WTC11 (cell line): ENCODE data around the gene HSPB6. TPM values are rescaled to one million over a fixed set of nuclear protein-coding genes. Genes with fewer than 3 reads are reported as not detected.

Experiments used
- ATAC-seq: fragments of 200-7000 bp; cut with Tn5 transposase; 2 replicates; pipeline ENCODE4 v1.10.0; 2021; ENCODE audit warnings: mild to moderate bottlenecking, moderate library complexity
- CTCF ChIA-PET: fragments of 300-600 bp; sonication (Branson Sonifier 250); formaldehyde crosslinking; loops from one replicate; lab custom pipeline; 2021; ENCODE audit warnings: antibody characterized with exemption; lab: Charles Lee
- POLR2A ChIA-PET: fragments of 350-600 bp; sonication (Branson Sonifier 250); formaldehyde crosslinking; loops from one replicate; lab custom pipeline; 2021; ENCODE audit warnings: antibody characterized with exemption; lab: Charles Lee
- DNase-seq: peaks from one replicate; pipeline ENCODE4 v3.0.0; 2021; ENCODE audit warnings: low spot score
- H3K27ac Mint-ChIP-seq: 2 replicates; pipeline ENCODE4 v1.8.0; 2021; ENCODE audit warnings: mixed read lengths
- H3K27me3 Mint-ChIP-seq: 2 replicates; pipeline ENCODE4 v1.8.0; 2021; ENCODE audit warnings: low read depth, mild to moderate bottlenecking, moderate library complexity, mixed read lengths
- H3K36me3 Mint-ChIP-seq: 2 replicates; pipeline ENCODE4 v1.8.0; 2021; ENCODE audit warnings: mixed read lengths
- H3K4me1 Mint-ChIP-seq: 2 replicates; pipeline ENCODE4 v1.8.0; 2022; ENCODE audit warnings: mixed read lengths
- H3K4me3 Mint-ChIP-seq: 2 replicates; pipeline ENCODE4 v1.8.0; 2021; ENCODE audit warnings: mild to moderate bottlenecking, moderate library complexity, mixed read lengths
- H3K9me3 Mint-ChIP-seq: 2 replicates; pipeline ENCODE4 v1.8.0; 2021; ENCODE audit warnings: mixed read lengths
- AR ChIP-seq: fragments of 250-450 bp; sonication (Bioruptor Pico); IDR thresholded peaks from 2 replicates; pipeline ENCODE4 v1.9.0; 2021; ENCODE audit warnings: mild to moderate bottlenecking
- CREB1 ChIP-seq: sonication (generic); formaldehyde crosslinking; IDR thresholded peaks from 2 replicates; pipeline ENCODE4 v1.8.0; 2023; ENCODE audit warnings: mild to moderate bottlenecking, missing genetic modification reagents
- CREM ChIP-seq: sonication (generic); formaldehyde crosslinking; IDR thresholded peaks from 2 replicates; pipeline ENCODE4 v1.8.1; 2022; ENCODE audit warnings: mild to moderate bottlenecking, missing genetic modification reagents, moderate library complexity
- E2F5 ChIP-seq: sonication (generic); formaldehyde crosslinking; IDR thresholded peaks from 2 replicates; pipeline ENCODE4 v1.8.1; 2022; ENCODE audit warnings: mild to moderate bottlenecking, moderate library complexity, missing genetic modification reagents
- ERG ChIP-seq: fragments of 250-450 bp; sonication (Bioruptor Pico); IDR thresholded peaks from 2 replicates; pipeline ENCODE4 v1.8.0; 2021; ENCODE audit warnings: mild to moderate bottlenecking
- ESRRA ChIP-seq: sonication (generic); formaldehyde crosslinking; IDR thresholded peaks from 2 replicates; pipeline ENCODE4 v1.8.1; 2022; ENCODE audit warnings: mild to moderate bottlenecking, missing genetic modification reagents, borderline replicate concordance
- FOXJ3 ChIP-seq: sonication (generic); formaldehyde crosslinking; IDR thresholded peaks from 2 replicates; pipeline ENCODE4 v1.9.0; 2021; ENCODE audit warnings: missing genetic modification reagents, mild to moderate bottlenecking, borderline replicate concordance
- IRF2 ChIP-seq: sonication (generic); formaldehyde crosslinking; IDR thresholded peaks from 2 replicates; pipeline ENCODE4 v1.8.0; 2022; ENCODE audit warnings: low read depth, missing genetic modification reagents, borderline replicate concordance
- KAT7 ChIP-seq: sonication (generic); formaldehyde crosslinking; IDR thresholded peaks from 2 replicates; pipeline ENCODE4 v1.8.1; 2023; ENCODE audit warnings: missing genetic modification reagents, mild to moderate bottlenecking, borderline replicate concordance
- MLX ChIP-seq: sonication (generic); formaldehyde crosslinking; IDR thresholded peaks from 2 replicates; pipeline ENCODE4 v1.8.1; 2023; ENCODE audit warnings: mild to moderate bottlenecking, missing genetic modification reagents, moderate library complexity
- PREB ChIP-seq: sonication (generic); formaldehyde crosslinking; IDR thresholded peaks from 2 replicates; pipeline ENCODE4 v1.8.1; 2022; ENCODE audit warnings: mild to moderate bottlenecking, missing genetic modification reagents, moderate library complexity, borderline replicate concordance
- PRRX2 ChIP-seq: fragments of 250-450 bp; sonication (Bioruptor Pico); IDR thresholded peaks from 2 replicates; pipeline ENCODE4 v1.8.0; 2021; ENCODE audit warnings: mild to moderate bottlenecking
- TCF7 ChIP-seq: sonication (generic); formaldehyde crosslinking; IDR thresholded peaks from 2 replicates; pipeline ENCODE4 v1.8.0; 2022; ENCODE audit warnings: mild to moderate bottlenecking, low read depth, missing genetic modification reagents, moderate library complexity
- USF2 ChIP-seq: sonication (generic); formaldehyde crosslinking; IDR thresholded peaks from 2 replicates; pipeline ENCODE4 v1.8.1; 2023; ENCODE audit warnings: mild to moderate bottlenecking, missing genetic modification reagents, moderate library complexity
- ZNF317 ChIP-seq: sonication (generic); formaldehyde crosslinking; IDR thresholded peaks from 2 replicates; pipeline ENCODE4 v1.8.1; 2023; ENCODE audit warnings: low read depth, mild to moderate bottlenecking, moderate library complexity, missing genetic modification reagents, borderline replicate concordance
- ZNF416 ChIP-seq: fragments of 250-450 bp; sonication (Bioruptor Pico); IDR thresholded peaks from 2 replicates; pipeline ENCODE4 v1.9.0; 2021; ENCODE audit warnings: mild to moderate bottlenecking, inconsistent platforms
- ZNF423 ChIP-seq: fragments of 250-450 bp; sonication (Bioruptor Pico); IDR thresholded peaks from 2 replicates; pipeline ENCODE4 v2.1.2; 2022; ENCODE audit warnings: mild to moderate bottlenecking, moderate library complexity
- ZNF671 ChIP-seq: fragments of 250-450 bp; sonication (Bioruptor Pico); IDR thresholded peaks from 2 replicates; pipeline ENCODE4 v1.8.0; 2021; ENCODE audit warnings: mild to moderate bottlenecking
- total RNA-seq: library from RNA; stranded (reverse); gene quantifications from 3 replicates; pipeline ENCODE4 v1.2.3, GENCODE V29; 2021
- TF ChIP-seq, protein P1 (sequence below): fragments of 250-450 bp; sonication (Bioruptor Pico); IDR thresholded peaks from 2 replicates; pipeline ENCODE4 v2.1.2; 2022; ENCODE audit warnings: mild to moderate bottlenecking, moderate library complexity
- TF ChIP-seq, protein P2 (sequence below): sonication (generic); formaldehyde crosslinking; IDR thresholded peaks from 2 replicates; pipeline ENCODE4 v1.8.1; 2023; ENCODE audit warnings: mild to moderate bottlenecking, moderate library complexity, missing genetic modification reagents
- TF ChIP-seq, protein P3 (sequence below): sonication (generic); formaldehyde crosslinking; IDR thresholded peaks from 2 replicates; pipeline ENCODE4 v1.8.0; 2022; ENCODE audit warnings: mild to moderate bottlenecking, missing genetic modification reagents

The HSPB6 gene
- total RNA-seq, 1 experiment from 2014 or later: 1.7 TPM

- CTCF ChIA-PET: interaction anchor here (1.1 kb wide), 1 partner anchor 11 kb away, joined by 3 read pairs; no protein-coding TSS in a partner anchor
- no peak overlapping the region for H3K27ac Mint-ChIP-seq
- 0 out of 2 replicates have a peak, but pooled peaks cover 2% of the 10 kb centered on the region for H3K4me1 Mint-ChIP-seq
- H3K36me3 Mint-ChIP-seq: peaks cover 70% of the 10 kb centered on the region
- POLR2A ChIA-PET: no interaction called here
- ATAC-seq: no peak
- no peaks in the 10 kb centered on the region for H3K9me3 Mint-ChIP-seq
- H3K27me3 Mint-ChIP-seq: no peaks in the 10 kb centered on the region
- H3K4me3 Mint-ChIP-seq: no peak overlapping the region
- DNase-seq: no peak
- TF ChIP-seq AR (CRISPR knock-in tag) (no peak), CREM (CRISPR knock-in tag) (no peak), ZNF423 (no peak), TCF7 (no peak), KAT7 (no peak), USF2 (no peak), ZNF317 (CRISPR knock-in tag) (no peak), MLX (CRISPR knock-in tag) (no peak), ERG (CRISPR knock-in tag) (no peak)
- TF ChIP-seq, protein P1, sequence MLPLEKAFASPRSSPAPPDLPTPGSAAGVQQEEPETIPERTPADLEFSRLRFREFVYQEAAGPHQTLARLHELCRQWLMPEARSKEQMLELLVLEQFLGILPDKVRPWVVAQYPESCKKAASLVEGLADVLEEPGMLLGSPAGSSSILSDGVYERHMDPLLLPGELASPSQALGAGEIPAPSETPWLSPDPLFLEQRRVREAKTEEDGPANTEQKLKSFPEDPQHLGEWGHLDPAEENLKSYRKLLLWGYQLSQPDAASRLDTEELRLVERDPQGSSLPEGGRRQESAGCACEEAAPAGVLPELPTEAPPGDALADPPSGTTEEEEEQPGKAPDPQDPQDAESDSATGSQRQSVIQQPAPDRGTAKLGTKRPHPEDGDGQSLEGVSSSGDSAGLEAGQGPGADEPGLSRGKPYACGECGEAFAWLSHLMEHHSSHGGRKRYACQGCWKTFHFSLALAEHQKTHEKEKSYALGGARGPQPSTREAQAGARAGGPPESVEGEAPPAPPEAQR (CRISPR knock-in tag): no peak
Observed at GRCh38 chr19:35729763-35730162, 27.1 kb downstream of the HSPB6 start.

DNA sequence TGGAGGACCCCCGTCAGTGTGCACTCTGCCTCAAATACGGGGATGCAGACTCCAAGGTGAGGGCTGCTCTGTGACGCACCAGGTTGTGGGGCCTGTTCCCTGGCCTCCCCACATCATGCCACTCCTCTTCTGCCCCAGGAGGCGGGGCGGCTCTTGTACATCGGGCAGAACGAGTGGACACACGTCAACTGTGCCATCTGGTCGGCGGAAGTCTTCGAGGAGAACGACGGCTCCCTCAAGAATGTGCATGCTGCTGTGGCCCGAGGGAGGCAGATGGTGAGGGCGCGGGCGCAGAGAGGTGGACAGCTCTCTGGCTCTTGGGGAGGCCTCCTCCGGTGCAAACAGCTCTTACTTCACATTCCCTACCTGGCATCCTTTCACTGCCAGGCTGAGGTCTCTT is 27.8 kb downstream of the HSPB6 start:
- Mint-ChIP-seq H3K36me3 (peaks cover 70% of the 10 kb centered on the region), H3K27me3 (no peaks in the 10 kb centered on the region), H3K4me3 (no peak overlapping the region), H3K27ac (no peak overlapping the region), H3K9me3 (no peaks in the 10 kb centered on the region), H3K4me1 (0 out of 2 replicates have a peak, but pooled peaks cover 2% of the 10 kb centered on the region)
- TF ChIP-seq, protein P2, sequence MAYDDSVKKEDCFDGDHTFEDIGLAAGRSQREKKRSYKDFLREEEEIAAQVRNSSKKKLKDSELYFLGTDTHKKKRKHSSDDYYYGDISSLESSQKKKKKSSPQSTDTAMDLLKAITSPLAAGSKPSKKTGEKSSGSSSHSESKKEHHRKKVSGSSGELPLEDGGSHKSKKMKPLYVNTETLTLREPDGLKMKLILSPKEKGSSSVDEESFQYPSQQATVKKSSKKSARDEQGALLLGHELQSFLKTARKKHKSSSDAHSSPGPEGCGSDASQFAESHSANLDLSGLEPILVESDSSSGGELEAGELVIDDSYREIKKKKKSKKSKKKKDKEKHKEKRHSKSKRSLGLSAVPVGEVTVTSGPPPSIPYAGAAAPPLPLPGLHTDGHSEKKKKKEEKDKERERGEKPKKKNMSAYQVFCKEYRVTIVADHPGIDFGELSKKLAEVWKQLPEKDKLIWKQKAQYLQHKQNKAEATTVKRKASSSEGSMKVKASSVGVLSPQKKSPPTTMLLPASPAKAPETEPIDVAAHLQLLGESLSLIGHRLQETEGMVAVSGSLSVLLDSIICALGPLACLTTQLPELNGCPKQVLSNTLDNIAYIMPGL: no peak
- TF ChIP-seq, protein P3, sequence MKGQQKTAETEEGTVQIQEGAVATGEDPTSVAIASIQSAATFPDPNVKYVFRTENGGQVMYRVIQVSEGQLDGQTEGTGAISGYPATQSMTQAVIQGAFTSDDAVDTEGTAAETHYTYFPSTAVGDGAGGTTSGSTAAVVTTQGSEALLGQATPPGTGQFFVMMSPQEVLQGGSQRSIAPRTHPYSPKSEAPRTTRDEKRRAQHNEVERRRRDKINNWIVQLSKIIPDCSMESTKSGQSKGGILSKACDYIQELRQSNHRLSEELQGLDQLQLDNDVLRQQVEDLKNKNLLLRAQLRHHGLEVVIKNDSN (CRISPR knock-in tag): no peak
- no peak for TF ChIP-seq ZNF423
- TF ChIP-seq IRF2 (CRISPR knock-in tag): no peak
- no peak for TF ChIP-seq ZNF671
- TF ChIP-seq PREB (CRISPR knock-in tag): no peak
- no peak for TF ChIP-seq E2F5
- no peak for TF ChIP-seq ESRRA (CRISPR knock-in tag)
- TF ChIP-seq FOXJ3 (CRISPR knock-in tag): no peak
- no peak for TF ChIP-seq ZNF416
- TF ChIP-seq CREB1 (CRISPR knock-in tag): no peak
- no peak for TF ChIP-seq PRRX2
- POLR2A ChIA-PET: no interaction called here
- CTCF ChIA-PET: interaction anchor here (1.1 kb wide), 1 partner anchor 12 kb away, joined by 3 read pairs; no protein-coding TSS in a partner anchor
- ATAC-seq: no peak
- no peak for DNase-seq
